ENCODE data around the gene LRRC32.

- TF ChIP-seq, protein P1, sequence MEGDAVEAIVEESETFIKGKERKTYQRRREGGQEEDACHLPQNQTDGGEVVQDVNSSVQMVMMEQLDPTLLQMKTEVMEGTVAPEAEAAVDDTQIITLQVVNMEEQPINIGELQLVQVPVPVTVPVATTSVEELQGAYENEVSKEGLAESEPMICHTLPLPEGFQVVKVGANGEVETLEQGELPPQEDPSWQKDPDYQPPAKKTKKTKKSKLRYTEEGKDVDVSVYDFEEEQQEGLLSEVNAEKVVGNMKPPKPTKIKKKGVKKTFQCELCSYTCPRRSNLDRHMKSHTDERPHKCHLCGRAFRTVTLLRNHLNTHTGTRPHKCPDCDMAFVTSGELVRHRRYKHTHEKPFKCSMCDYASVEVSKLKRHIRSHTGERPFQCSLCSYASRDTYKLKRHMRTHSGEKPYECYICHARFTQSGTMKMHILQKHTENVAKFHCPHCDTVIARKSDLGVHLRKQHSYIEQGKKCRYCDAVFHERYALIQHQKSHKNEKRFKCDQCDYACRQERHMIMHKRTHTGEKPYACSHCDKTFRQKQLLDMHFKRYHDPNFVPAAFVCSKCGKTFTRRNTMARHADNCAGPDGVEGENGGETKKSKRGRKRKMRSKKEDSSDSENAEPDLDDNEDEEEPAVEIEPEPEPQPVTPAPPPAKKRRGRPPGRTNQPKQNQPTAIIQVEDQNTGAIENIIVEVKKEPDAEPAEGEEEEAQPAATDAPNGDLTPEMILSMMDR (IDR thresholded peaks at IDR 0.05): no peak
- TF ChIP-seq POLR2AphosphoS5 (IDR thresholded peaks at IDR 0.05): no peak
- TF ChIP-seq POLR2A (IDR thresholded peaks at IDR 0.05; ENCODE audit: low read depth): no peak
These were observed 48.7 kb downstream of the LRRC32 start for GRCh38 chr11:76621868-76622267.
